AG09309 (cell line): ENCODE measurements around the gene LHFPL3.

Source experiments
- DNase-seq: peaks from one replicate; pipeline ENCODE4 v3.0.0-alpha.2; 2010; ENCODE audit warnings: low read depth
- H3K4me3 ChIP-seq: 2 replicates; pipeline ENCODE4 v1.5.1; 2011; ENCODE audit warnings: mild to moderate bottlenecking, low read depth, low read length, moderate library complexity; ENCODE audit not compliant: control insufficient read depth
- TF ChIP-seq, protein P1 (sequence below): IDR thresholded peaks from 2 replicates; pipeline ENCODE4 v1.5.1; 2011; ENCODE audit warnings: mild to moderate bottlenecking, low read depth, low read length, inconsistent platforms; ENCODE audit not compliant: insufficient read depth, control insufficient read depth; ENCODE audit errors: missing control alignments

The LHFPL3 gene

DNA sequence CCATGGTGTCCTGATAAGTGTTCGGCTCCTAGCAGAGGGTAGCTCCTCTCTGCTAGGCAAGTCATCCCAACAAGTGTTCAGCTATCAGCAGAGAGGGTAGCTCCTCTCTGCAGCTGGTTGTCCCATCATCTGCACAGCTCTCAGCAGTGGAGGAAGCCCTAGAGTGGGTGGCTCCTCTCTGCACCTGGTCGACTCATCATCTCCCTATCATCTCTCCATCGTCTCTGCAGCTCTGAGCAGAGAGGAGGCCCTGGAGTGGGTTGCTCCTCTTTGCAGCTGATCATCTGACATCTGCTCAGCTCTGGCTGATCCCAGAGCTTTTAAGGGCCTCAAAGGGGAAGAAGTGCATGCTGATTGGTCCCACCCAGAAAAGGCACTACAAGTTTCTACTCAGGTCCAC is 485.7 kb downstream of the LHFPL3 start:
- H3K4me3 ChIP-seq, result no peak overlapping the region
- TF ChIP-seq, protein P1, sequence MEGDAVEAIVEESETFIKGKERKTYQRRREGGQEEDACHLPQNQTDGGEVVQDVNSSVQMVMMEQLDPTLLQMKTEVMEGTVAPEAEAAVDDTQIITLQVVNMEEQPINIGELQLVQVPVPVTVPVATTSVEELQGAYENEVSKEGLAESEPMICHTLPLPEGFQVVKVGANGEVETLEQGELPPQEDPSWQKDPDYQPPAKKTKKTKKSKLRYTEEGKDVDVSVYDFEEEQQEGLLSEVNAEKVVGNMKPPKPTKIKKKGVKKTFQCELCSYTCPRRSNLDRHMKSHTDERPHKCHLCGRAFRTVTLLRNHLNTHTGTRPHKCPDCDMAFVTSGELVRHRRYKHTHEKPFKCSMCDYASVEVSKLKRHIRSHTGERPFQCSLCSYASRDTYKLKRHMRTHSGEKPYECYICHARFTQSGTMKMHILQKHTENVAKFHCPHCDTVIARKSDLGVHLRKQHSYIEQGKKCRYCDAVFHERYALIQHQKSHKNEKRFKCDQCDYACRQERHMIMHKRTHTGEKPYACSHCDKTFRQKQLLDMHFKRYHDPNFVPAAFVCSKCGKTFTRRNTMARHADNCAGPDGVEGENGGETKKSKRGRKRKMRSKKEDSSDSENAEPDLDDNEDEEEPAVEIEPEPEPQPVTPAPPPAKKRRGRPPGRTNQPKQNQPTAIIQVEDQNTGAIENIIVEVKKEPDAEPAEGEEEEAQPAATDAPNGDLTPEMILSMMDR, result no peak
- no peak for DNase-seq

DNA sequence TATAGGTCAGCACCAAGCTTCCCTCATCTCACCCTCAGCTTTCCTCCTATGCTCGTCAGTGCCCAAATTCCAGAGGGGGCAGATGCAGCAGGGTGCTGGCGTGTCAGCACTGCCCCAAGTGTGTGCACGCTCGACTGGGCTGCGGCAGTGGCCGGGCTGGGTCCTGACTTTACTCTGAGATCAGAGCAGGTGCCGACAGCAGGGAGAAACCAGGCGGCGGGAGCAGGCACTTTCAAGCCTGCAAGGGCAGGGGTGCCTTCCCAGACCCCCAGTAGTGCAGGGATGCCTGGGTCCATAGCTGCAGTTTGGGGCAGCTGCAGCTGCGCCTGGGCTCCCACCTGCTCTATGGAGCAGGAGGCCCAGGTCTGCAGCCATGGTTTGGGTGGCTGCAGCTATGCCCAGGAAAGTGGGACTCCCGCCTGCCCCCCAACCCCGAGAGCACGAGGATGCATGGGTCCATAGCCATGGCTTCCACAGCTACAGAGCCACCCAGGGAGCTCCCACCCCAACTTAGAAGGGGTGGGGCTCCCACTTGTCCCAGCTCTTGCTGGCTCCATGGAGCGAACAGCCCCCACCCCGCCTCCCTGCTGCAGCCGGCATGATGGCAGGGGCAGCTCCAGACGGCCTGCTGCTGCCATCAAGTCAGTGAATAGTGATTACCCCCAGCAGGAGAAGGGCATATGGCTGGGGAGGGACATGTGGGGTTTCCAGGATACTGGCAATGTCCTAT is 486.4 kb downstream of the LHFPL3 start:
- no peak for DNase-seq
- TF ChIP-seq, protein P1, result no peak
- no peak overlapping the region for H3K4me3 ChIP-seq

DNA sequence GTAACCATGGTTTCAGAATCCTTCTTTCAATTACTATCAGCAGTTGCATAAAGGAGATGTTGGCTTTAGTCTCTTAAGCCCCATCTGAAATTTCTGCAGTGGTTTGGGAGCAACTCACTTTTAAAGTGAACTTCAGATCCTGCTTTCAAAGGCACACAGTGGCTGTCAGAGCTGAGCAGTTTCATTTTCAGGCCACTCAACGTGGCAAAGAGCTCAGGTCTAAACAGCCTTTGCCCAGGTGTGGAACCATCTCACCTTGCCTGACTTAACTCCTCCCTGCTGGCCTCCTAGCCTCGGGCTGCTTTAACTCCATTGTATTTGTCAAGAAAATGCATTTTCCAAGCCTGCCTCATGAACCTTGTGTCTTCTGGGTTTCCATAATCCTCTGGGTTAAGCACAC is 488.1 kb downstream of the LHFPL3 start:
- no peak overlapping the region for H3K4me3 ChIP-seq
- TF ChIP-seq, protein P1, result no peak
- DNase-seq, result no peak

DNA sequence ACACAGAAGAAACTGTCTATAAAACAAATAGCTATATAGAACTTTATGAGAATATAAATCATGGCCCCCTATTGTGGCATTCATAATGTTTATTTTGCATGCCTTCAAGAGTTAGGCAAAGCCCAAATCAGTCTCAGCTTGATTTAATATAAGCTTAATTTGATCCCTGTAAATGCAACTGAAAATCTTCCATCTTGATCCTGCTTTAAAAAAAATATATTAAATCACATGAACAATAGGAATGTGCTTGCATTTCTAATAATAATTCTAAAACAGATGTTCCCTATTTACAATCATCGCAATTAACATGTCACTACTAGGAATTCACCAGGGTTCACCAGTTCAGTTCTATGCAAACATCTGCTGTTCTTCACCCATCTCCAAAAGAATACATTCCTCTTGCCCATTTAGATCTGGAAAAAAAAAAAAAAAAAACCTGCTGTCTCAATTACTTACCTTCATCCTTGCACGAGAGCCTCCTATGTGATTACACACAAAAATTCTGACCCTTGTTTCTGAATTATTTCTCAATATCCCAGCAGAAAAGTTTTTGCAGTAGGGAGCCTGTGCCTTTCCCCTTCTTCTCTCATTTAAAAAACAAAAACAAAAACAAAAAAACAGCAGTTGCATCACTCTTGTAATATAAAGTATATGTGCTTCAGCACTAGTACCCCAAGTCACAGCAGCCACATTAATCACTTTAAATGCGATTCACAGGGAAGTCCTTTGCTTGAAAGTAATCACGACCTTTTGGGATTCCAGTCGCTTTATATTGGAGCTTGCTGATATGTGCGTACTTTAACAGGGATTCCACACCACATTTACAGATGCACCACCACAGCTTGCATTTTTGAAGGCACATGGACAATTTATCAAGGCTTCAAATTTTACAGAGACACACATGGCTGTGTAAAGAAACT is 490.8 kb downstream of the LHFPL3 start:
- H3K4me3 ChIP-seq, result no peak overlapping the region
- no peak for DNase-seq
- TF ChIP-seq, protein P1, result no peak

- no peak for DNase-seq
- TF ChIP-seq, protein P1, result no peak
- no peak overlapping the region for H3K4me3 ChIP-seq
Observed at GRCh38 chr7:104820836-104821535, 492.6 kb downstream of the LHFPL3 start.

DNA sequence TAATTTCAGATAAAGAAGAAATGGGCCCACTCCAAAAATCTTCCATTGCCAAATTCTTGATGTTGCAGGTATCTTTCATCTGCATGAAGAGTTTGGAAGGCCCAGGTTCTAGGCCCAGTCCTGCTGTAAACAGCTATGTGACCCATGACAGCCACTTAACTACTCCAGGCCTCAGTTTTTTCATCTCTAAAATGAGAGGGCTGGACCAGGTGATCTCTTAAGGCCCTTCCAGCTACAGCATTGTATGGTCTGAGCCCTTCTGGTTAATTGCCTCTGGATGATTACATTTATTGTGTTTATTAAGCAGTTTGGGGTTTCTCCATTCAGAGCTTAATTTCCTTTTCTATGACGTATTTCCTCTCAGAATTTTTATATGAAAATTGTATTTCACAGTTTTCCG is 494.8 kb downstream of the LHFPL3 start:
- TF ChIP-seq, protein P1, result no peak
- H3K4me3 ChIP-seq, result no peak overlapping the region
- no peak for DNase-seq
